ENCODE results near the gene PACC1. TPM values are rescaled to one million over a fixed set of nuclear protein-coding genes. Genes with fewer than 3 reads are reported as not detected.

Gene PACC1
- total and polyA plus RNA-seq, 12 donors = 1.8 to 5.1 (median 2.4) TPM

GRCh38 chr1:212359794-212360479, 54.7 kb downstream of the PACC1 start:
- no peak for ATAC-seq
- H3K27me3 ChIP-seq = no peaks in the 10 kb centered on the region
- intact Hi-C loops (cut with DNase I) = loop anchor here in 3 of 10 donors (5.0 kb wide), 2 partner anchors 43 to 68 kb away; no protein-coding TSS in a partner anchor
- no peak overlapping the region for H3K4me3 ChIP-seq
- no peaks in the 10 kb centered on the region for H3K9me3 ChIP-seq
- peaks cover 0 to 100% (median 54%) of the 10 kb centered on the region in 9 donors for H3K36me3 ChIP-seq
- DNase-seq = no peak
- WGBS, 2 donors = 79 to 84% methylated on average over 4 of the region's 4 CpGs
- no peak overlapping the region for H3K27ac ChIP-seq
- TF ChIP-seq CTCF (IDR thresholded peaks at IDR 0.05) = no peak
- peaks cover 0 to 13% (median 11%) of the 10 kb centered on the region in 9 donors for H3K4me1 ChIP-seq

- intact Hi-C loops (cut with DNase I) = no loop called here
- Histone ChIP-seq H3K27me3 (no peaks in the 10 kb centered on the region), H3K9me3 (no peaks in the 10 kb centered on the region), H3K36me3 (peaks cover 0 to 100% (median 63%) of the 10 kb centered on the region in 9 donors), H3K4me3 (no peak overlapping the region), H3K27ac (no peak overlapping the region), H3K4me1 (no peaks in the 10 kb centered on the region)
- DNase-seq (no peak), ATAC-seq (no peak)
- WGBS, 2 donors = 96 to 98% methylated on average over 3 of the region's 3 CpGs
- no peak for TF ChIP-seq CTCF (IDR thresholded peaks at IDR 0.05)
Observed at GRCh38 chr1:212355230-212355969, 59.3 kb downstream of the PACC1 start.

GRCh38 chr1:212354464-212354863, 60.2 kb downstream of the PACC1 start:
- no peak for DNase-seq
- 96% methylated on average over 3 of the region's 3 CpGs for WGBS, 2 donors
- intact Hi-C loops (cut with DNase I) = no loop called here
- TF ChIP-seq CTCF (IDR thresholded peaks at IDR 0.05) = no peak
- H3K4me1 ChIP-seq = no peaks in the 10 kb centered on the region
- H3K27ac ChIP-seq = no peak overlapping the region
- H3K36me3 ChIP-seq = peaks cover 0 to 100% (median 56%) of the 10 kb centered on the region in 9 donors
- no peaks in the 10 kb centered on the region for H3K9me3 ChIP-seq
- no peak for ATAC-seq
- H3K4me3 ChIP-seq = no peak overlapping the region
- no peaks in the 10 kb centered on the region for H3K27me3 ChIP-seq

- no peaks in the 10 kb centered on the region for H3K4me1 ChIP-seq
- ATAC-seq = no peak
- no peaks in the 10 kb centered on the region for H3K9me3 ChIP-seq
- WGBS, 2 donors = 81 to 90% methylated on average over 2 of the region's 2 CpGs
- no peak for TF ChIP-seq CTCF (IDR thresholded peaks at IDR 0.05)
- H3K27ac ChIP-seq = no peak overlapping the region
- H3K36me3 ChIP-seq = peaks cover 0 to 100% (median 55%) of the 10 kb centered on the region in 9 donors
- no peak overlapping the region for H3K4me3 ChIP-seq
- H3K27me3 ChIP-seq = no peaks in the 10 kb centered on the region
- intact Hi-C loops (cut with DNase I) = no loop called here
- no peak for DNase-seq
Observed at GRCh38 chr1:212353181-212353580, 61.5 kb downstream of the PACC1 start.
